ENCODE data around the gene ZNF451. TPM values are rescaled to one million over a fixed set of nuclear protein-coding genes. Genes with fewer than 3 reads are reported as not detected.

The ZNF451 gene
- polyA plus RNA-seq, 1 donor from 2014 or later = 60.2 TPM

GRCh38 chr6:57210060-57210459 is 120.1 kb downstream of the ZNF451 start:
- H2AFZ ChIP-seq (ENCODE audit: low read depth, low read length) = no peak overlapping the region
- no peak overlapping the region for H3K4me3 ChIP-seq (ENCODE audit: low read length)
- H3F3A ChIP-seq (ENCODE audit: insufficient read depth, low read length, poor library complexity, severe bottlenecking) = no peaks in the 10 kb centered on the region
- no peak for TF ChIP-seq SMC3 (conservative IDR thresholded peaks at IDR 0.05; ENCODE audit: poor library complexity)
- no peak for TF ChIP-seq TAF1 (IDR thresholded peaks at IDR 0.05; ENCODE audit: low read depth)
- no peak for TF ChIP-seq CTCF (IDR thresholded peaks at IDR 0.05; ENCODE audit: poor library complexity, severe bottlenecking)
- TF ChIP-seq MXI1 (conservative IDR thresholded peaks at IDR 0.05; ENCODE audit: poor library complexity, severe bottlenecking) = no peak
- TF ChIP-seq POLR2AphosphoS5 (IDR thresholded peaks at IDR 0.05) = no peak
- TF ChIP-seq EZH2 (IDR thresholded peaks at IDR 0.05; ENCODE audit: borderline replicate concordance, insufficient read depth, low read length, poor library complexity, severe bottlenecking) = no peak
- no peak for TF ChIP-seq RAD21 (conservative IDR thresholded peaks at IDR 0.05)
- TF ChIP-seq EP300 (conservative IDR thresholded peaks at IDR 0.05; ENCODE audit: poor library complexity, severe bottlenecking) = no peak
- no peak for TF ChIP-seq REST (IDR thresholded peaks at IDR 0.05; ENCODE audit: borderline replicate concordance)
- no peaks in the 10 kb centered on the region for H3K9me3 ChIP-seq (ENCODE audit: low read length)
- H3K4me2 ChIP-seq (ENCODE audit: low read length) = no peak overlapping the region
- no peak overlapping the region for H3K27ac ChIP-seq (ENCODE audit: low read length)
- H3K9ac ChIP-seq (ENCODE audit: low read length) = no peak overlapping the region
- H3K9me2 ChIP-seq (ENCODE audit: insufficient read depth, low read length) = no peaks in the 10 kb centered on the region
- no peaks in the 10 kb centered on the region for H3K27me3 ChIP-seq (ENCODE audit: insufficient read depth, low read depth, low read length)
- H3K79me2 ChIP-seq (replicated peaks; ENCODE audit: insufficient read depth, low read length) = peaks cover 10% of the 10 kb centered on the region
- H3K36me3 ChIP-seq (ENCODE audit: insufficient read depth, low read length) = no peaks in the 10 kb centered on the region
- H4K20me1 ChIP-seq (ENCODE audit: insufficient read depth) = no peaks in the 10 kb centered on the region

- no peak overlapping the region for H3K4me3 ChIP-seq (ENCODE audit: low read length)
- no peaks in the 10 kb centered on the region for H3K27me3 ChIP-seq (ENCODE audit: insufficient read depth, low read depth, low read length)
- no peak overlapping the region for H3K9ac ChIP-seq (ENCODE audit: low read length)
- H3K9me2 ChIP-seq (ENCODE audit: insufficient read depth, low read length) = no peaks in the 10 kb centered on the region
- no peaks in the 10 kb centered on the region for H3K9me3 ChIP-seq (ENCODE audit: low read length)
- no peak overlapping the region for H2AFZ ChIP-seq (ENCODE audit: low read depth, low read length)
- peaks cover 48% of the 10 kb centered on the region for H3K79me2 ChIP-seq (replicated peaks; ENCODE audit: insufficient read depth, low read length)
- H3K27ac ChIP-seq (ENCODE audit: low read length) = no peak overlapping the region
- no peaks in the 10 kb centered on the region for H4K20me1 ChIP-seq (ENCODE audit: insufficient read depth)
- no peaks in the 10 kb centered on the region for H3F3A ChIP-seq (ENCODE audit: insufficient read depth, low read length, poor library complexity, severe bottlenecking)
- no peak overlapping the region for H3K4me2 ChIP-seq (ENCODE audit: low read length)
- no peak for TF ChIP-seq SMC3 (conservative IDR thresholded peaks at IDR 0.05; ENCODE audit: poor library complexity)
- no peak for TF ChIP-seq REST (IDR thresholded peaks at IDR 0.05; ENCODE audit: borderline replicate concordance)
- TF ChIP-seq POLR2AphosphoS5 (IDR thresholded peaks at IDR 0.05) = no peak
- no peak for TF ChIP-seq RAD21 (conservative IDR thresholded peaks at IDR 0.05)
- TF ChIP-seq CTCF (IDR thresholded peaks at IDR 0.05; ENCODE audit: poor library complexity, severe bottlenecking) = no peak
- no peak for TF ChIP-seq EZH2 (IDR thresholded peaks at IDR 0.05; ENCODE audit: borderline replicate concordance, insufficient read depth, low read length, poor library complexity, severe bottlenecking)
- no peak for TF ChIP-seq EP300 (conservative IDR thresholded peaks at IDR 0.05; ENCODE audit: poor library complexity, severe bottlenecking)
- TF ChIP-seq MXI1 (conservative IDR thresholded peaks at IDR 0.05; ENCODE audit: poor library complexity, severe bottlenecking) = no peak
- no peak for TF ChIP-seq TAF1 (IDR thresholded peaks at IDR 0.05; ENCODE audit: low read depth)
- no peaks in the 10 kb centered on the region for H3K36me3 ChIP-seq (ENCODE audit: insufficient read depth, low read length)
These were observed 125.3 kb downstream of the ZNF451 start for GRCh38 chr6:57215260-57215659.

All from neural cell (in vitro differentiated cells).